CD4-positive, alpha-beta T cell treated with Interleukin-6 for 4 hours (primary cell): ENCODE data around the gene PAK5.

Source experiments
- DNase-seq: peaks from one replicate; pipeline ENCODE4 v3.0.0-alpha.2; 2020; ENCODE audit warnings: mixed read lengths

Gene PAK5

DNA sequence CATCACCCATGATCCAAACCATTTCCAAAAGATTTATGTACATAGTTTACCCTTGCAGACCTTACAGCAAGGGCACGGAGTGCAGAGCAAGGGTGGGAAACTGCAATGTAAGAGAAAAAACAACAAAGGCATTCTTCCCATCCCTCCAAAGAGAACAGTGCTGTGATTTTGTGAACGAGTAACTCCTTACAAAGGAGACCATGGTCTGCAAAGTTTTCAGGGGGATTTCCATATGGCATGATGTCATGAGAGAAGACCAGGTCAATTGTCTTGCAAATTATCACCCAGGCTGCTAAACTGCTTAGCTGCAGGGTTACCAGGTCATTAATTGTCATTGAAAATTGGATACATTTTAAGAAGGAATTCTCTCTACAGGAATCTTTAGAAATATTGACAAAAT is 266.2 kb downstream of the PAK5 start:
- DNase-seq: no peak

DNA sequence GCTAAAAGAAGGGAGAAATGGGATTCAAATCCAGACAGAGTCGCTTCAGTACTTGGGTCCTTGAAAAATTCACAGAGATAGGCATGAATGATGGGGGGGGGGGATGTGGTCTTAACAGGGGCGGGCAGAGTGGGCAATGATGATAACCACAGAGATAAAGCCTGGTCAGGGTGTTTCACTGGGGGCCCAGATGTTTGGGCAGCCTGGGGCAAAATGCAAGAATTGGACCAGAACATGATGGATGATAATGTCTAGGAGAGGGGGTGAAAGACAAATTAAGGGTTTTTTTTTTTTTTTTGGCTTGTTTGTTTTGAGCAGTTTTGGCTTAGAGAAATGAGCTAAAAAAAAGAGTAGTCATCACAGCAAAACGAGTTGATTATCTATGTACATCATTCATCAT is 267.1 kb downstream of the PAK5 start:
- DNase-seq: no peak

DNA sequence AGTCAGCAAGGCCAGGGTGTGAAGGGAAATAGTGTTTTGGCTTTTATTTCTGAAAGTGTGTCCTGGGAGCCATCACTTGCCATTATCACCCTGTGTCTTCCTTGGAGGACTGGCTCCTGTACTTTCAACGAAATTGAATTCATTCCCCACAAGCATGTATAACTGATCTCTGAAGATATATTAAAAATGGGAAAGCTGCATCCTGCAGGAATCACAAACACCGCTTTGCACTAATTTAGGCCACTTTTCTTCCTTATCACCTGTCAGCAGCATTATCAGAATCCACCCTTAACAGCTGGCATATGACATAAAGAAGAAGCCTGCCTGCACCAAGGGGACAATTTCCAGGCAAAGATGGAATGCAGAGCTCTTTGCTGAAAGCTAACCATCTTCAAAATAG is 268.3 kb downstream of the PAK5 start:
- DNase-seq: no peak

GRCh38 chr20:9566977-9567376 is 271.9 kb downstream of the PAK5 start:
- no peak for DNase-seq

GRCh38 chr20:9565910-9566550 is 272.8 kb downstream of the PAK5 start:
- DNase-seq: no peak

DNA sequence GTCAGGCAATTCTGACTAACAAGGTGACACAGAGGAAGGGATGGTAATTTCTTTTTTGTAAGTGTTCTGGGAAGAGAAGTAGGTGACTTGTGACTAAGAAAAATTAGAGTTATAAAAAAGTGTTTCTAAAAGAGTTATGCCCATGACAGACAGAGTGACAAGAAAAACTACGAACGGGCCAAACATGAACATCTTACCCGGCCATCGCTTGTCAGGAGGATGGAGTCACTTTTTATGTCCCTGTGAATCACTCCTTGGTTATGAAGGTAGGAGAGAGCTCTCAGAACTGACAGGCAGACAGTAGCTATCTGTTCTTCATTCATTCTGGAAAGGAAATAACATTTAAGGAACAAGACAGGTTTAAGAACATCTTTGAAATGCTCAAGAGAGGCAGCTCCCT is 281.5 kb downstream of the PAK5 start:
- DNase-seq: no peak

GRCh38 chr20:9555781-9556180 is 283.1 kb downstream of the PAK5 start:
- DNase-seq: no peak

DNA sequence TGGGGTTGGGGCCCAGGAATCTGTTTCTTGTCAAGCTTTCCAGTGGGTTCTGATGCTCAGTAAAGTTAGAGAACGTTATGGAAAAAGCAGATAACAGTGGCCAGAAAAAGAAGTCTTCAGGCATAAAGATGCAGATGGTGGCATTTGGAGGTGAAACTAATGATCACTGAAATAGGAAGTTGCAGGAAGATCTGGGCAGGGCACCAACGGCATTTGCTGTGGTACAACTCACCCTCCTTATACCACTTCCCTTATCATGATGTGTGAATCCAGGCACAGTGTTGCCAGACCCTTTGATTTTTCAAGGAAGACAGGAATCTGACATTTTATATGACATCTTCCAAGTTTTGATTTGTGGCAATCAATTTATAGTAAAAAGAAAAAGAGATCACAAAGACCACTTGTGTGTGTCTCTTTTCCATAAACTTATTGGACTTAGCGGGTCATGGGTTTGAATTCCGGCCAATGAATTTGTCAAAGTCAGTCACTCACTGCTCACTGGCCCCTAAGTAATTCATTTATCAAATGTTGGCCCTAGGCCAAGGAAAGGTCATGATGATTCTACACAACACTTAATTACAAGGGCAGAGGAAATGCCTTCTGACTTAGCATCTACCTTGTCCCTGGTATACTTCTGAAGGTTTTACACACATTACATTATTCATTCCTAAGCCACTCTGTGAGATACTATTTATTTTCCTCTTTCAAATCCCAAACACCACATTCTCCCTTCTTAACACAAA is 286.9 kb downstream of the PAK5 start:
- no peak for DNase-seq

- no peak for DNase-seq
Observed at GRCh38 chr20:9550871-9551270, 288.0 kb downstream of the PAK5 start.

GRCh38 chr20:9550283-9550682 is 288.6 kb downstream of the PAK5 start:
- DNase-seq: no peak

- DNase-seq: no peak
Observed at GRCh38 chr20:9543214-9543613, 295.7 kb downstream of the PAK5 start.

- DNase-seq: no peak
Observed at GRCh38 chr20:9535449-9535848, 303.4 kb downstream of the PAK5 start.

- no peak for DNase-seq
Observed at GRCh38 chr20:9534025-9534424, 304.9 kb downstream of the PAK5 start.

- no peak for DNase-seq
Observed at GRCh38 chr20:9532069-9532838, 306.6 kb downstream of the PAK5 start.

- DNase-seq: no peak
Observed at GRCh38 chr20:9531581-9531980, 307.3 kb downstream of the PAK5 start.

- DNase-seq: no peak
Observed at GRCh38 chr20:9523636-9524035, 315.2 kb downstream of the PAK5 start.

- no peak for DNase-seq
Observed at GRCh38 chr20:9520086-9520485, 318.8 kb downstream of the PAK5 start.

GRCh38 chr20:9518576-9519175 is 320.2 kb downstream of the PAK5 start:
- DNase-seq: no peak

GRCh38 chr20:9517297-9518162 is 321.3 kb downstream of the PAK5 start:
- DNase-seq: no peak

DNA sequence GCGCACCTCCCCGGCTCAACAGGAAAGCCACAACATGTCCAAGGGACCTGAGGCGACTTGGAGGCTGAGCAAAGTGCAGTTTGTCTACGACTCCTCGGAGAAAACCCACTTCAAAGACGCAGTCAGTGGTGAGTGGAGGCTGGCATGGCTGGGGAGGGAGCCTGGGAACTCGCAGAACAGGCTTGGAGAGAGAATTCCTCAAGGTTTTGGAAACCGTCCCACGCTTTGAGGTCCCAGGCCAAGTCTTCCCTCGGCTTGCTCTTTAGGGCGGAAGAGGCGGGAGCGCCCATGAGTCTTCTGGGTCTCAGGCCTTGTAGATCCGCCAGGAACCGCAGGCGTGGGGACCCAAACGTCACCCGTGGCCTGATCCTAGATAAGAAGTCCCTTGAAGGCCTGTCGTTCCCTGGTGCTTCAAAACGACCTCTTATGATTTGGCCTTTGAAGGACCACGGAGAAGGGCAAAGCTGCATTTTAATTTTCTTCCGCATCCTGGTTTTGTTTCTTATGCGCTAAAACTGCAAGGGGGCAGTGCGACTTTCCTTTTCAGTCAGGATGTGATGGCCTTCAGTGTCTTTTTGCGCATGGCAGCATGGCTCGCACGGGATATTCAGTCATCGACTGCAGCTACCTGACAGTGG is 322.5 kb downstream of the PAK5 start:
- no peak for DNase-seq

GRCh38 chr20:9515741-9516233 is 323.1 kb downstream of the PAK5 start:
- no peak for DNase-seq

- no peak for DNase-seq
Observed at GRCh38 chr20:9515214-9515585, 323.7 kb downstream of the PAK5 start.
